HEK293T (cell line): ENCODE measurements around the gene ITPRIPL1.

Source experiments
- ARNT ChIP-seq: fragments of 450-650 bp; IDR thresholded peaks from 2 replicates; pipeline ENCODE4 v1.6.1; 2017; ENCODE audit warnings: mild to moderate bottlenecking
- BHLHE40 ChIP-seq: fragments of 450-650 bp; IDR thresholded peaks from 2 replicates; pipeline ENCODE4 v1.6.1; 2016; ENCODE audit warnings: mild to moderate bottlenecking, moderate library complexity, borderline replicate concordance
- CTBP1 ChIP-seq: fragments of 450-650 bp; IDR thresholded peaks from 2 replicates; pipeline ENCODE4 v1.6.1; 2016; ENCODE audit warnings: borderline replicate concordance
- ELF4 ChIP-seq: fragments of 450-650 bp; IDR thresholded peaks from 2 replicates; pipeline ENCODE4 v1.6.1; 2017; ENCODE audit warnings: antibody characterized with exemption
- FOXA1 ChIP-seq: fragments of 450-650 bp; IDR thresholded peaks from 2 replicates; pipeline ENCODE4 v1.6.1; 2016; ENCODE audit warnings: mild to moderate bottlenecking
- FOXK2 ChIP-seq: fragments of 450-650 bp; IDR thresholded peaks from 2 replicates; pipeline ENCODE4 v1.6.1; 2016; ENCODE audit warnings: mild to moderate bottlenecking
- FOXM1 ChIP-seq: fragments of 450-650 bp; IDR thresholded peaks from 2 replicates; pipeline ENCODE4 v1.6.1; 2017; ENCODE audit warnings: mild to moderate bottlenecking, borderline replicate concordance
- HDGF ChIP-seq: fragments of 450-650 bp; IDR thresholded peaks from 2 replicates; pipeline ENCODE4 v1.6.1; 2017; ENCODE audit warnings: antibody characterized with exemption, borderline replicate concordance
- LEF1 ChIP-seq: fragments of 450-650 bp; IDR thresholded peaks from 2 replicates; pipeline ENCODE4 v1.6.1; 2017; ENCODE audit warnings: mild to moderate bottlenecking, borderline replicate concordance
- NFRKB ChIP-seq: fragments of 450-650 bp; IDR thresholded peaks from 2 replicates; pipeline ENCODE4 v1.6.1; 2016; ENCODE audit warnings: mild to moderate bottlenecking, moderate library complexity
- SP1 ChIP-seq: fragments of 450-650 bp; IDR thresholded peaks from 2 replicates; pipeline ENCODE4 v1.6.1; 2017
- SUZ12 ChIP-seq: fragments of 450-650 bp; IDR thresholded peaks from 2 replicates; pipeline ENCODE4 v1.6.1; 2016; ENCODE audit warnings: mild to moderate bottlenecking
- TARDBP ChIP-seq: fragments of 450-650 bp; IDR thresholded peaks from 2 replicates; pipeline ENCODE4 v1.6.1; 2016
- ZNF384 ChIP-seq: fragments of 450-650 bp; IDR thresholded peaks from 2 replicates; pipeline ENCODE4 v1.6.1; 2016

GRCh38 chr2:96326564-96326963 is 1.4 kb downstream of the ITPRIPL1 start:
- TF ChIP-seq FOXM1: no peak
- no peak for TF ChIP-seq ZNF384
- TF ChIP-seq CTBP1: no peak
- no peak for TF ChIP-seq FOXK2
- no peak for TF ChIP-seq FOXA1
- no peak for TF ChIP-seq LEF1
- TF ChIP-seq ARNT: no peak
- TF ChIP-seq ELF4: no peak
- TF ChIP-seq BHLHE40: no peak
- TF ChIP-seq NFRKB: no peak
- no peak for TF ChIP-seq TARDBP
- TF ChIP-seq SP1: no peak
- no peak for TF ChIP-seq SUZ12
- no peak for TF ChIP-seq HDGF
